Measurements from ENCODE around the gene DLG5. TPM values are rescaled to one million over a fixed set of nuclear protein-coding genes. Genes with fewer than 3 reads are reported as not detected.

The DLG5 gene
- polyA plus RNA-seq, 3 donors = 0.14 to 0.77 TPM; not detected in 1

- Mint-ChIP-seq H3K27ac (peak overlapping the region in 1 of 7 donors; percentile 8), H3K36me3 (no peaks in the 10 kb centered on the region), H3K4me1 (no peaks in the 10 kb centered on the region), H3K4me3 (no peak overlapping the region), H3K27me3 (ENCODE audit: low read depth in 3 of 3) (peaks cover 1 to 4% (median 3%) of the 10 kb centered on the region in 3 donors), H3K9me3 (no peaks in the 10 kb centered on the region)
- Histone ChIP-seq H2AFZ (ENCODE audit: insufficient read depth, low read depth, low read length, poor library complexity, severe bottlenecking) (no peak overlapping the region), H3K4me1 (ENCODE audit: control insufficient read depth in 1 of 2, insufficient read depth in 2 of 2, low read length in 2 of 2) (peaks cover 0 to 5% of the 10 kb centered on the region in 2 donors), H3K27ac (ENCODE audit: low read depth in 1 of 2, low read length in 2 of 2) (no peak overlapping the region), H3K36me3 (replicated peaks in 1 of 2; ENCODE audit: control insufficient read depth in 1 of 2, insufficient read depth in 2 of 2, low read length in 2 of 2) (no peaks in the 10 kb centered on the region), H3K4me3 (replicated peaks in 1 of 3; ENCODE audit: low read depth in 2 of 3, low read length in 3 of 3) (no peak overlapping the region), H3K4me2 (replicated peaks; ENCODE audit: extremely low read depth, low read length, poor library complexity, severe bottlenecking) (no peak overlapping the region), H4K20me1 (ENCODE audit: insufficient read depth, low read length) (no peaks in the 10 kb centered on the region), H3K79me2 (ENCODE audit: insufficient read depth, low read length) (no peaks in the 10 kb centered on the region), H3K9me3 (replicated peaks in 1 of 2; ENCODE audit: control insufficient read depth in 1 of 2, insufficient read depth in 1 of 2, low read length in 2 of 2) (no peaks in the 10 kb centered on the region), H3K27me3 (ENCODE audit: control insufficient read depth in 2 of 2, insufficient read depth in 2 of 2, low read length in 2 of 2) (no peaks in the 10 kb centered on the region), H3K9ac (ENCODE audit: insufficient read depth, low read length, poor library complexity, severe bottlenecking) (no peak overlapping the region)
- no peak for DNase-seq
- 100% methylated on average over 2 of the region's 6 CpGs for WGBS (ENCODE audit: insufficient coverage)
- no peak for TF ChIP-seq CTCF (IDR thresholded peaks at IDR 0.05)
- intact Hi-C loops (cut with micrococcal nuclease) = no loop called here
Observed at GRCh38 chr10:77941790-77942189, 15.2 kb upstream of the DLG5 start.

- H3K9me3 ChIP-seq (replicated peaks in 1 of 2; ENCODE audit: control insufficient read depth in 1 of 2, insufficient read depth in 1 of 2, low read length in 2 of 2) = no peaks in the 10 kb centered on the region
- DNase-seq = no peak
- no peaks in the 10 kb centered on the region for H3K9me3 Mint-ChIP-seq
- no peaks in the 10 kb centered on the region for H3K27me3 ChIP-seq (ENCODE audit: control insufficient read depth in 2 of 2, insufficient read depth in 2 of 2, low read length in 2 of 2)
- H3K79me2 ChIP-seq (ENCODE audit: insufficient read depth, low read length) = no peaks in the 10 kb centered on the region
- no peak overlapping the region for H3K9ac ChIP-seq (ENCODE audit: insufficient read depth, low read length, poor library complexity, severe bottlenecking)
- no peaks in the 10 kb centered on the region for H3K4me1 Mint-ChIP-seq
- 20% methylated on average over 1 of the region's 3 CpGs for WGBS (ENCODE audit: insufficient coverage)
- H3K36me3 Mint-ChIP-seq = no peaks in the 10 kb centered on the region
- no peak for TF ChIP-seq CTCF (IDR thresholded peaks at IDR 0.05)
- peaks cover 0 to 5% of the 10 kb centered on the region in 2 donors for H3K4me1 ChIP-seq (ENCODE audit: control insufficient read depth in 1 of 2, insufficient read depth in 2 of 2, low read length in 2 of 2)
- H2AFZ ChIP-seq (ENCODE audit: insufficient read depth, low read depth, low read length, poor library complexity, severe bottlenecking) = no peak overlapping the region
- intact Hi-C loops (cut with micrococcal nuclease) = no loop called here
- no peaks in the 10 kb centered on the region for H3K36me3 ChIP-seq (replicated peaks in 1 of 2; ENCODE audit: control insufficient read depth in 1 of 2, insufficient read depth in 2 of 2, low read length in 2 of 2)
- H3K4me2 ChIP-seq (replicated peaks; ENCODE audit: extremely low read depth, low read length, poor library complexity, severe bottlenecking) = no peak overlapping the region
- no peaks in the 10 kb centered on the region for H4K20me1 ChIP-seq (ENCODE audit: insufficient read depth, low read length)
- no peak overlapping the region for H3K27ac Mint-ChIP-seq
- no peak overlapping the region for H3K4me3 ChIP-seq (replicated peaks in 1 of 3; ENCODE audit: low read depth in 2 of 3, low read length in 3 of 3)
- H3K27ac ChIP-seq (ENCODE audit: low read depth in 1 of 2, low read length in 2 of 2) = no peak overlapping the region
- H3K4me3 Mint-ChIP-seq = no peak overlapping the region
- H3K27me3 Mint-ChIP-seq (ENCODE audit: low read depth in 3 of 3) = peaks cover 1 to 4% (median 3%) of the 10 kb centered on the region in 3 donors
Observed at GRCh38 chr10:77940627-77941026, 14.1 kb upstream of the DLG5 start.

Measured in CD14-positive monocyte (primary cell).